Neural progenitor cell (in vitro differentiated cells): ENCODE measurements around the gene OR2A14. TPM values are rescaled to one million over a fixed set of nuclear protein-coding genes. Genes with fewer than 3 reads are reported as not detected.
A peak's percentile ranks its signal among the peaks of the same experiment; 100 is the strongest.

Experiments
- DNase-seq: peaks from one replicate; pipeline ENCODE4 v3.0.0-alpha.2; 2016; ENCODE audit warnings: low spot score
- H2AFZ ChIP-seq: fragments of 200-600 bp; sonication (generic); replicated peaks from 2 replicates; pipeline ENCODE4 v1.6.1; 2016; ENCODE audit warnings: antibody characterized with exemption
- H3F3A ChIP-seq: fragments of 200-600 bp; sonication (generic); 2 replicates; pipeline ENCODE4 v1.6.1; 2016; ENCODE audit warnings: antibody characterized with exemption, low read depth
- H3K27ac ChIP-seq: fragments of 200-600 bp; sonication (generic); 2 replicates; pipeline ENCODE4 v1.5.1; 2016; ENCODE audit warnings: mild to moderate bottlenecking
- H3K27me3 ChIP-seq: fragments of 200-600 bp; sonication (generic); 2 replicates; pipeline ENCODE4 v1.6.1; 2016; ENCODE audit warnings: mild to moderate bottlenecking, moderate library complexity
- H3K36me3 ChIP-seq: fragments of 200-600 bp; sonication (generic); 2 replicates; pipeline ENCODE4 v1.5.1; 2016
- H3K4me1 ChIP-seq: fragments of 200-600 bp; sonication (generic); 2 replicates; pipeline ENCODE4 v1.6.1; 2016; ENCODE audit warnings: mixed run types
- H3K4me2 ChIP-seq: fragments of 200-600 bp; sonication (generic); 2 replicates; pipeline ENCODE4 v1.6.1; 2016
- H3K4me3 ChIP-seq: fragments of 200-600 bp; sonication (generic); 2 replicates; pipeline ENCODE4 v1.5.1; 2016
- H3K79me2 ChIP-seq: fragments of 200-600 bp; sonication (generic); 2 replicates; pipeline ENCODE4 v1.6.1; 2016; ENCODE audit warnings: low read depth
- H3K9ac ChIP-seq: fragments of 200-600 bp; sonication (generic); 2 replicates; pipeline ENCODE4 v1.6.1; 2016
- H3K9me3 ChIP-seq: fragments of 200-600 bp; sonication (generic); 2 replicates; pipeline ENCODE4 v1.5.1; 2016; ENCODE audit warnings: low read depth
- H4K20me1 ChIP-seq: fragments of 200-600 bp; sonication (generic); 2 replicates; pipeline ENCODE4 v1.6.1; 2016; ENCODE audit warnings: low read depth
- H3K27ac Mint-ChIP-seq: 3 replicates; pipeline ENCODE4 v1.8.0; 2021; ENCODE audit warnings: mixed read lengths
- H3K27me3 Mint-ChIP-seq: 2 replicates; pipeline ENCODE4 v1.8.0; 2022; ENCODE audit warnings: low read depth, mild to moderate bottlenecking, inconsistent platforms, moderate library complexity, mixed read lengths; ENCODE audit not compliant: insufficient read depth
- H3K36me3 Mint-ChIP-seq: 3 replicates; pipeline ENCODE4 v1.8.0; 2021; ENCODE audit warnings: mixed read lengths
- H3K4me1 Mint-ChIP-seq: 3 replicates; pipeline ENCODE4 v1.8.0; 2021; ENCODE audit warnings: mixed read lengths
- H3K4me3 Mint-ChIP-seq: 3 replicates; pipeline ENCODE4 v1.8.0; 2021; ENCODE audit warnings: mild to moderate bottlenecking, moderate library complexity, mixed read lengths
- H3K9me3 Mint-ChIP-seq: 3 replicates; pipeline ENCODE4 v1.8.0; 2020; ENCODE audit warnings: mixed read lengths
- EZH2 ChIP-seq: fragments of 200-600 bp; sonication (generic); IDR thresholded peaks from 2 replicates; pipeline ENCODE4 v1.6.1; 2017; ENCODE audit warnings: antibody characterized with exemption, mild to moderate bottlenecking, moderate library complexity
- EZH2phosphoT487 ChIP-seq: fragments of 200-600 bp; sonication (generic); IDR thresholded peaks from 2 replicates; pipeline ENCODE4 v1.6.1; 2017; ENCODE audit warnings: antibody characterized with exemption
- total RNA-seq: library from RNA; depleted of rRNA; stranded (reverse); fragments of >200 nt; gene quantifications from 2 replicates; pipeline ENCODE4 v1.2.3, GENCODE V29; 2015; ENCODE audit warnings: low replicate concordance
- TF ChIP-seq, protein P1 (sequence below): fragments of 200-600 bp; sonication (generic); IDR thresholded peaks from 2 replicates; pipeline ENCODE4 v1.5.1; 2017; ENCODE audit warnings: antibody characterized with exemption, mild to moderate bottlenecking

The OR2A14 gene
- total RNA-seq, 1 donor from 2014 or later, result not detected

DNA sequence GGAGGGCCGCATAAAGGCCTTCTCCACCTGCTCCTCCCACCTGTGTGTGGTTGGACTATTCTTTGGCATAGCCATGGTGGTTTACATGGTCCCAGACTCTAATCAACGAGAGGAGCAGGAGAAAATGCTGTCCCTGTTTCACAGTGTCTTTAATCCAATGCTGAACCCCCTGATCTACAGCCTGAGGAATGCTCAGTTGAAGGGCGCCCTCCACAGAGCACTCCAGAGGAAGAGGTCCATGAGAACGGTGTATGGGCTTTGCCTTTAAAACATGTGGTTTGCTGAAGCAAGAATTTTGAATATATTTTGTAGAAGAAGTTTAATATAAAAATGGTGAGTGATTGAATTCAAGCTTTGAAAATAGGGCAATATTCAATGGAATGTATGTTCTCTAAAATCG is 12.7 kb upstream of the OR2A14 start:
- no peaks in the 10 kb centered on the region for H4K20me1 ChIP-seq
- H3K27ac Mint-ChIP-seq, result no peak overlapping the region
- H3K9me3 ChIP-seq, result no peaks in the 10 kb centered on the region
- no peak overlapping the region for H3K4me3 Mint-ChIP-seq
- H3K79me2 ChIP-seq, result no peaks in the 10 kb centered on the region
- H3K27ac ChIP-seq, result no peak overlapping the region
- no peak overlapping the region for H3K9ac ChIP-seq
- peaks cover 2% of the 10 kb centered on the region for H3K27me3 Mint-ChIP-seq
- no peak for TF ChIP-seq EZH2phosphoT487
- no peak for TF ChIP-seq EZH2
- TF ChIP-seq, protein P1, sequence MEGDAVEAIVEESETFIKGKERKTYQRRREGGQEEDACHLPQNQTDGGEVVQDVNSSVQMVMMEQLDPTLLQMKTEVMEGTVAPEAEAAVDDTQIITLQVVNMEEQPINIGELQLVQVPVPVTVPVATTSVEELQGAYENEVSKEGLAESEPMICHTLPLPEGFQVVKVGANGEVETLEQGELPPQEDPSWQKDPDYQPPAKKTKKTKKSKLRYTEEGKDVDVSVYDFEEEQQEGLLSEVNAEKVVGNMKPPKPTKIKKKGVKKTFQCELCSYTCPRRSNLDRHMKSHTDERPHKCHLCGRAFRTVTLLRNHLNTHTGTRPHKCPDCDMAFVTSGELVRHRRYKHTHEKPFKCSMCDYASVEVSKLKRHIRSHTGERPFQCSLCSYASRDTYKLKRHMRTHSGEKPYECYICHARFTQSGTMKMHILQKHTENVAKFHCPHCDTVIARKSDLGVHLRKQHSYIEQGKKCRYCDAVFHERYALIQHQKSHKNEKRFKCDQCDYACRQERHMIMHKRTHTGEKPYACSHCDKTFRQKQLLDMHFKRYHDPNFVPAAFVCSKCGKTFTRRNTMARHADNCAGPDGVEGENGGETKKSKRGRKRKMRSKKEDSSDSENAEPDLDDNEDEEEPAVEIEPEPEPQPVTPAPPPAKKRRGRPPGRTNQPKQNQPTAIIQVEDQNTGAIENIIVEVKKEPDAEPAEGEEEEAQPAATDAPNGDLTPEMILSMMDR, result peak; percentile 27
- peak; percentile 10 for DNase-seq
- H3K36me3 Mint-ChIP-seq, result no peaks in the 10 kb centered on the region
- no peaks in the 10 kb centered on the region for H3F3A ChIP-seq
- no peak overlapping the region for H2AFZ ChIP-seq
- H3K9me3 Mint-ChIP-seq, result no peaks in the 10 kb centered on the region
- no peaks in the 10 kb centered on the region for H3K36me3 ChIP-seq
- H3K4me1 Mint-ChIP-seq, result no peaks in the 10 kb centered on the region
- no peaks in the 10 kb centered on the region for H3K4me1 ChIP-seq
- H3K27me3 ChIP-seq, result no peaks in the 10 kb centered on the region
- no peak overlapping the region for H3K4me2 ChIP-seq
- no peak overlapping the region for H3K4me3 ChIP-seq

DNA sequence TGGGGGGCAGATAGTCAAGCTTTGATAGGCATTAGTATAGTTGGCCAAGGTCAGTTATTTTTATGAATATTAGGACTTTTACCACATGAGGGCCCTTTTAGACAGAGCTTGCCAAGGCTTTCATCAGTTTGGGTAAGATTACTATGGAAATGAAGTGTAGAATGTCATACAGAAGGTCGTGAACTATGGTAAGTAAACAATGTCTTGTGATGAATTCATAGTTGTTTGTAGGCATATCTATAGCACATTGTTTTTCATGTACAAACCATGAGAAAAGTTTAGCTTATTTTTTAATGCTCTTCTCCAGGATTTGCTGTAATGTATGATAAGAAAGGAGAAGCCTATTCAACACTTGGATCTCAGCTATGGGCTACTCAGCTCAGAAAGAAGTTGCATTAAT is 9.3 kb upstream of the OR2A14 start:
- Histone ChIP-seq H3K9ac (no peak overlapping the region), H3K4me3 (no peak overlapping the region), H3F3A (no peaks in the 10 kb centered on the region), H3K4me2 (no peak overlapping the region), H3K27ac (no peak overlapping the region), H2AFZ (no peak overlapping the region), H3K36me3 (no peaks in the 10 kb centered on the region), H3K79me2 (no peaks in the 10 kb centered on the region), H3K9me3 (no peaks in the 10 kb centered on the region), H3K27me3 (no peaks in the 10 kb centered on the region), H3K4me1 (no peaks in the 10 kb centered on the region), H4K20me1 (no peaks in the 10 kb centered on the region)
- Mint-ChIP-seq H3K4me3 (no peak overlapping the region), H3K27ac (no peak overlapping the region), H3K9me3 (no peaks in the 10 kb centered on the region), H3K4me1 (no peaks in the 10 kb centered on the region), H3K36me3 (no peaks in the 10 kb centered on the region), H3K27me3 (no peaks in the 10 kb centered on the region)
- TF ChIP-seq EZH2, result no peak
- TF ChIP-seq EZH2phosphoT487, result no peak
- TF ChIP-seq, protein P1, result no peak
- DNase-seq, result no peak

DNA sequence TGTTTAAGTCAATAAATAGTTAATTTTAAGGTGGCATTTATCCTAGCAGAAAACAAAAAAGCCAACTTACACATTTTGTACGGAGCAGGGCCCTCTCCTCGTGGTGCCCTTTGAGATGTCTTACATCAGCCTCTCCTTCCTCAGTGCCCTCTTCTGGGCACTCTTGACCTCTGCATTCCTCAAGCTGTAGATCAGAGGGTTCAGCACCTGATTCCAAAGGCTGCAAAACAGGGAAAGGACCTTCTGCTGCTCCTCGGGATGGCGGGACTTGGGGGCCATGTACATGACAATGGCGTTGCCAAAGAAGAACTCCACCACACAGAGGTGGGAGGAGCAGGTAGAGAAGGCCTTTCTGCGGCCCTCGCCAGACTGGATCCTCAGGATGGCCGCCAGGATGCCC is 4.6 kb upstream of the OR2A14 start:
- no peak overlapping the region for H3K27ac ChIP-seq
- no peak overlapping the region for H3K4me2 ChIP-seq
- H3K4me1 ChIP-seq, result no peaks in the 10 kb centered on the region
- no peak overlapping the region for H3K4me3 ChIP-seq
- H3K36me3 Mint-ChIP-seq, result no peaks in the 10 kb centered on the region
- no peaks in the 10 kb centered on the region for H3K9me3 Mint-ChIP-seq
- no peak overlapping the region for H2AFZ ChIP-seq
- H3K9me3 ChIP-seq, result no peaks in the 10 kb centered on the region
- no peak overlapping the region for H3K27ac Mint-ChIP-seq
- no peak for DNase-seq
- no peaks in the 10 kb centered on the region for H3F3A ChIP-seq
- H3K27me3 ChIP-seq, result no peaks in the 10 kb centered on the region
- no peak overlapping the region for H3K9ac ChIP-seq
- no peaks in the 10 kb centered on the region for H4K20me1 ChIP-seq
- H3K4me3 Mint-ChIP-seq, result no peak overlapping the region
- H3K36me3 ChIP-seq, result no peaks in the 10 kb centered on the region
- H3K4me1 Mint-ChIP-seq, result no peaks in the 10 kb centered on the region
- H3K79me2 ChIP-seq, result no peaks in the 10 kb centered on the region
- no peak for TF ChIP-seq EZH2phosphoT487
- TF ChIP-seq, protein P1, result no peak
- no peak for TF ChIP-seq EZH2
- no peaks in the 10 kb centered on the region for H3K27me3 Mint-ChIP-seq
